Panc1 (cell line): Measurements from ENCODE around the gene CLEC17A. TPM values are rescaled to one million over a fixed set of nuclear protein-coding genes. Genes with fewer than 3 reads are reported as not detected.

ENCODE experiments used
- ATAC-seq: fragments of 200-7000 bp; cut with Tn5 transposase; 2 replicates; pipeline ENCODE4 v1.9.1; 2020; ENCODE audit warnings: mild to moderate bottlenecking, moderate library complexity
- BruUV-seq: library from RNA; stranded (reverse); fragments of 400-500 nt; replicated peaks from 2 replicates; lab custom pipeline; 2021; lab: Mats Ljungman, UMichigan
- CTCF ChIA-PET: fragments of 300-600 bp; sonication (Branson Sonifier 250); formaldehyde crosslinking; loops from one replicate; lab custom pipeline; 2022; ENCODE audit warnings: antibody characterized with exemption; lab: Charles Lee
- POLR2A ChIA-PET: fragments of 300-600 bp; sonication (Branson Sonifier 250); formaldehyde crosslinking; loops from one replicate; lab custom pipeline; 2022; ENCODE audit warnings: antibody characterized with exemption; lab: Charles Lee
- DNase-seq: peaks from one replicate; pipeline ENCODE4 v3.0.0-alpha.2; 2010; ENCODE audit warnings: low read depth, low spot score
- H3K27ac ChIP-seq: 2 replicates; pipeline ENCODE4 v1.5.1; 2011; ENCODE audit warnings: mild to moderate bottlenecking, low read length, inconsistent platforms
- H3K27me3 ChIP-seq: fragments of 200-500 bp; sonication (Bioruptor generic); 2 replicates; pipeline ENCODE4 v1.6.0; 2014; ENCODE audit warnings: low read length, inconsistent platforms; ENCODE audit not compliant: control insufficient read depth, insufficient read depth
- H3K36me3 ChIP-seq: fragments of 200-500 bp; sonication (Bioruptor generic); 2 replicates; pipeline ENCODE4 v1.5.1; 2014; ENCODE audit warnings: inconsistent platforms, mild to moderate bottlenecking, low read length, moderate library complexity; ENCODE audit not compliant: control insufficient read depth, insufficient read depth
- H3K4me1 ChIP-seq: 2 replicates; pipeline ENCODE4 v1.5.1; 2011; ENCODE audit warnings: inconsistent platforms, mild to moderate bottlenecking, low read length, moderate library complexity; ENCODE audit not compliant: control insufficient read depth, insufficient read depth
- H3K4me3 ChIP-seq, 2 experiments: 2 replicates each; pipeline ENCODE4 v1.5.1; 2011 to 2012; ENCODE audit warnings: low read depth in 2 of 2, low read length in 2 of 2, mild to moderate bottlenecking in 2 of 2, inconsistent platforms in 1 of 2, moderate library complexity in 1 of 2
- H3K9me3 ChIP-seq: fragments of 200-500 bp; sonication (Bioruptor generic); 2 replicates; pipeline ENCODE4 v1.5.1; 2014; ENCODE audit warnings: low read depth, mild to moderate bottlenecking, inconsistent platforms, low read length, moderate library complexity; ENCODE audit not compliant: control insufficient read depth, insufficient read depth
- POLR2AphosphoS5 ChIP-seq: IDR thresholded peaks from 2 replicates; pipeline ENCODE4 v1.6.1; 2012; ENCODE audit warnings: mild to moderate bottlenecking, low read depth, low read length, moderate library complexity
- SIN3A ChIP-seq: IDR thresholded peaks from 2 replicates; pipeline ENCODE4 v1.6.1; 2012; ENCODE audit warnings: low read depth, mild to moderate bottlenecking, low read length, moderate library complexity, borderline replicate concordance; ENCODE audit not compliant: insufficient read depth
- TCF7L2 ChIP-seq: IDR thresholded peaks from 2 replicates; pipeline ENCODE4 v1.6.1; 2011; ENCODE audit warnings: mild to moderate bottlenecking, low read depth, low read length, inconsistent platforms
- in situ Hi-C: cut with HindIII; loops from 2 replicates; pipeline ENCODE4 v1.10.0; 2016; ENCODE audit warnings: low sequenced_read_pairs, low pct_unique_long_range_greater_than_20kb
- intact Hi-C: fragments of 100-400 bp; cut with micrococcal nuclease; formaldehyde crosslinking; loops from one replicate; pipeline ENCODE4 v1.10.0; 2022; ENCODE audit not compliant: unreplicated experiment
- total RNA-seq: library from RNA; stranded (reverse); gene quantifications from one replicate; pipeline ENCODE4 v1.2.1, GENCODE V29; 2021; ENCODE audit not compliant: unreplicated experiment
- TF ChIP-seq, protein P1 (sequence below): fragments of 450-650 bp; IDR thresholded peaks from 2 replicates; pipeline ENCODE4 v1.5.1; 2017; ENCODE audit warnings: mild to moderate bottlenecking
- TF ChIP-seq, protein P2 (sequence below), 2 experiments: IDR thresholded peaks; 2 replicates each; pipeline ENCODE4 v1.6.1; 2011 to 2012; ENCODE audit warnings: low read depth in 2 of 2, control low read depth in 1 of 2, low read length in 1 of 2, mild to moderate bottlenecking in 1 of 2, moderate library complexity in 1 of 2; ENCODE audit not compliant: insufficient read depth in 1 of 2

CLEC17A gene
- total RNA-seq, 1 experiment from 2014 or later, result not detected

DNA sequence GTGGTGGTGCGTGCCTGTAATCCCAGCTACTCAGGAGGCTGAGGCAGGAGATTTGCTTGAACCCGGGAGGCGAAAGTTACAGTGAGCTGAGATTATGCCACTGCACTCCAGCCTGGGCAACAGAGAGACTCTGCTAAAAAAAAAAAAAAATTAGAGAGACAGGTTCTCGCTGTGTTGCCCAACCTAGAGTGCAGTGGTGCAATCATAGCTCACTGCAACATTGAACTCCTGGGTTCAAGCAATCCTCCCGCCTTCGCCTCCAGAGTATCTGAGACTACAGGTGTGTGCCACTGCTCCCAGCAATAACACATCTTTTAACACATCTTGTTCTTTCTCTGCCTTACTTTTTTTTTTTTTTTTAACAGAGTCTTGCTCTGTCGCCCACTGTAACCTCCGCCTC is 32.7 kb downstream of the CLEC17A start:
- no TSS peak for BruUV-seq
- TF ChIP-seq, protein P1, sequence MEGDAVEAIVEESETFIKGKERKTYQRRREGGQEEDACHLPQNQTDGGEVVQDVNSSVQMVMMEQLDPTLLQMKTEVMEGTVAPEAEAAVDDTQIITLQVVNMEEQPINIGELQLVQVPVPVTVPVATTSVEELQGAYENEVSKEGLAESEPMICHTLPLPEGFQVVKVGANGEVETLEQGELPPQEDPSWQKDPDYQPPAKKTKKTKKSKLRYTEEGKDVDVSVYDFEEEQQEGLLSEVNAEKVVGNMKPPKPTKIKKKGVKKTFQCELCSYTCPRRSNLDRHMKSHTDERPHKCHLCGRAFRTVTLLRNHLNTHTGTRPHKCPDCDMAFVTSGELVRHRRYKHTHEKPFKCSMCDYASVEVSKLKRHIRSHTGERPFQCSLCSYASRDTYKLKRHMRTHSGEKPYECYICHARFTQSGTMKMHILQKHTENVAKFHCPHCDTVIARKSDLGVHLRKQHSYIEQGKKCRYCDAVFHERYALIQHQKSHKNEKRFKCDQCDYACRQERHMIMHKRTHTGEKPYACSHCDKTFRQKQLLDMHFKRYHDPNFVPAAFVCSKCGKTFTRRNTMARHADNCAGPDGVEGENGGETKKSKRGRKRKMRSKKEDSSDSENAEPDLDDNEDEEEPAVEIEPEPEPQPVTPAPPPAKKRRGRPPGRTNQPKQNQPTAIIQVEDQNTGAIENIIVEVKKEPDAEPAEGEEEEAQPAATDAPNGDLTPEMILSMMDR, result no peak
- TF ChIP-seq TCF7L2, result no peak
- TF ChIP-seq, protein P2, sequence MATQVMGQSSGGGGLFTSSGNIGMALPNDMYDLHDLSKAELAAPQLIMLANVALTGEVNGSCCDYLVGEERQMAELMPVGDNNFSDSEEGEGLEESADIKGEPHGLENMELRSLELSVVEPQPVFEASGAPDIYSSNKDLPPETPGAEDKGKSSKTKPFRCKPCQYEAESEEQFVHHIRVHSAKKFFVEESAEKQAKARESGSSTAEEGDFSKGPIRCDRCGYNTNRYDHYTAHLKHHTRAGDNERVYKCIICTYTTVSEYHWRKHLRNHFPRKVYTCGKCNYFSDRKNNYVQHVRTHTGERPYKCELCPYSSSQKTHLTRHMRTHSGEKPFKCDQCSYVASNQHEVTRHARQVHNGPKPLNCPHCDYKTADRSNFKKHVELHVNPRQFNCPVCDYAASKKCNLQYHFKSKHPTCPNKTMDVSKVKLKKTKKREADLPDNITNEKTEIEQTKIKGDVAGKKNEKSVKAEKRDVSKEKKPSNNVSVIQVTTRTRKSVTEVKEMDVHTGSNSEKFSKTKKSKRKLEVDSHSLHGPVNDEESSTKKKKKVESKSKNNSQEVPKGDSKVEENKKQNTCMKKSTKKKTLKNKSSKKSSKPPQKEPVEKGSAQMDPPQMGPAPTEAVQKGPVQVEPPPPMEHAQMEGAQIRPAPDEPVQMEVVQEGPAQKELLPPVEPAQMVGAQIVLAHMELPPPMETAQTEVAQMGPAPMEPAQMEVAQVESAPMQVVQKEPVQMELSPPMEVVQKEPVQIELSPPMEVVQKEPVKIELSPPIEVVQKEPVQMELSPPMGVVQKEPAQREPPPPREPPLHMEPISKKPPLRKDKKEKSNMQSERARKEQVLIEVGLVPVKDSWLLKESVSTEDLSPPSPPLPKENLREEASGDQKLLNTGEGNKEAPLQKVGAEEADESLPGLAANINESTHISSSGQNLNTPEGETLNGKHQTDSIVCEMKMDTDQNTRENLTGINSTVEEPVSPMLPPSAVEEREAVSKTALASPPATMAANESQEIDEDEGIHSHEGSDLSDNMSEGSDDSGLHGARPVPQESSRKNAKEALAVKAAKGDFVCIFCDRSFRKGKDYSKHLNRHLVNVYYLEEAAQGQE (IDR thresholded peaks at IDR 0.05; ENCODE audit: insufficient read depth in 1 of 2, low read depth in 2 of 2, low read length in 1 of 2), result no peak
- no peak for TF ChIP-seq POLR2AphosphoS5
- no peak for TF ChIP-seq SIN3A
- ATAC-seq (no peak), DNase-seq (no peak)
- Histone ChIP-seq H3K4me3 (no peak overlapping the region), H3K9me3 (peaks cover 6% of the 10 kb centered on the region; the same call in 1 of the 2 replicates), H3K36me3 (no peaks in the 10 kb centered on the region), H3K27ac (no peak overlapping the region), H3K4me1 (no peaks in the 10 kb centered on the region), H3K27me3 (no peaks in the 10 kb centered on the region)
- in situ Hi-C loops (no loop called here), intact Hi-C loops (no loop called here)
- ChIA-PET POLR2A (interaction anchor here (0.7 kb wide), 1 partner anchor 70 kb away, joined by 8 read pairs; no protein-coding TSS in a partner anchor), CTCF (interaction anchor here (0.7 kb wide), 1 partner anchor 9 kb away, joined by 5 read pairs; no protein-coding TSS in a partner anchor)

DNA sequence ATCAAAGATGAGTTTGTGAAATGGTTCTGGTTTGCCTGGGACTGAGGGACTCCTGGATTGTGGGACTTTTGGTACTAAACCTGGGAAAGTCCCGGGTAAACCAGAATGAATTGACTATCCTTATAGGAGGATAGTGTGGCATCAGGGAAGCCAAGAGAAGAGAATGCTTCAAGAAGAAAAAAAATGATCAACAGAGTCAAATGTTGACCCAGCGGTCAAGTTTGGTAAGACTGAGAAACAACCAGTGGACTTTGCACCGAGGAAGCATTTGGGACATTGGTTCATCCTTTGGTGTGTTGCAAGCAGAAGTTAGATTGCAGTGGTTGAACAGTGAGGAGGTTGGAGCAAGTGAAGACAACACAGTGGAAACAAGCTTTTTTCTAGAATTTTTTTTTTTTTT is 33.5 kb downstream of the CLEC17A start:
- ATAC-seq, result no peak
- in situ Hi-C loops, result no loop called here
- no TSS peak for BruUV-seq

More for the DNA sequence above, 33.5 kb downstream of the CLEC17A start:
- ChIA-PET CTCF (no interaction called here), POLR2A (no interaction called here)
- no peaks in the 10 kb centered on the region for H3K36me3 ChIP-seq
- no peak overlapping the region for H3K4me3 ChIP-seq
- H3K27ac ChIP-seq, result no peak overlapping the region
- no peaks in the 10 kb centered on the region for H3K27me3 ChIP-seq
- DNase-seq, result no peak
- no peaks in the 10 kb centered on the region for H3K4me1 ChIP-seq
- H3K9me3 ChIP-seq, result peaks cover 6% of the 10 kb centered on the region; the same call in 1 of the 2 replicates
- intact Hi-C loops, result no loop called here
- TF ChIP-seq, protein P2 (IDR thresholded peaks at IDR 0.05; ENCODE audit: insufficient read depth in 1 of 2, low read depth in 2 of 2, low read length in 1 of 2), result no peak
- TF ChIP-seq POLR2AphosphoS5 (no peak), TCF7L2 (no peak), SIN3A (no peak)
- TF ChIP-seq, protein P1, result no peak
